Measurements from ENCODE around the gene ANXA4.

Gene ANXA4

DNA sequence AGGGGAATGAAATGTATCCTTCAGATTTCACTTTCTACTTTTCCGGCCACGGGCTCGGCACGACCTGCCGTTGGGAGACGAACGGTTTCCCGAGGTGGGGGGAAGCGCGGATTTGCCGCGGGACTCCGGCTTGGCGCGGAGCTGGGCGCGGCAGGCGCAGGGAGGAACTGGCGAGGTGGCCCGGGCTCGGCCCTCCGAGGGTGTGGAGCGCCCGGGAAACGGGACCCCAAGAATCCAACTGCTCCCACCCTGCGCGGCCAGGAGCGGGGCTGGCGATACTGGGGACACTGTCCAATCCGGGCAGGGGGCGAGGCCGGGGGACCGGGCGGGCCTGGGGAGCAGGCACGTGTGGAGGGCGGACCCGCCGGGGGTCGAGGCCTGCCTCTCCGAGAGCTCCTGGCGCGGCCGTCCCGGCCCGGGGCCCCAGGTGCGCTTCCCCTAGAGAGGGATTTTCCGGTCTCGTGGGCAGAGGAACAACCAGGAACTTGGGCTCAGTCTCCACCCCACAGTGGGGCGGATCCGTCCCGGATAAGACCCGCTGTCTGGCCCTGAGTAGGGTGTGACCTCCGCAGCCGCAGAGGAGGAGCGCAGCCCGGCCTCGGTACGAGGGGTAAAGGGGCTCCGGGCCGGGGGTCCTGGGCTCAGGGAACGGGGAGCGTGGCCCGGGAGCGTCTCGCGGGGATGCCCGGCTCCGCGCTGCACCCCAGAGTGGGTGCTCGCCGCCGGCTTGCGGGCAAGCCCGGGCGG, at the start of gene ANXA4:
Gene ANXA4, plus strand, starts transcription at position 560 of the 747 bp plus-strand sequence. CDS start 39,432 bp downstream, outside the sequence.
- ATAC-seq, result peak; percentile 91
- TF ChIP-seq TSHZ2 (CRISPR knock-in tag; IDR thresholded peaks at IDR 0.05) (0 out of 2 replicates have a peak, but pooled peaks have one; percentile 34), PATZ1 (CRISPR knock-in tag; IDR thresholded peaks at IDR 0.05; ENCODE audit: borderline replicate concordance) (no peak)

DNA sequence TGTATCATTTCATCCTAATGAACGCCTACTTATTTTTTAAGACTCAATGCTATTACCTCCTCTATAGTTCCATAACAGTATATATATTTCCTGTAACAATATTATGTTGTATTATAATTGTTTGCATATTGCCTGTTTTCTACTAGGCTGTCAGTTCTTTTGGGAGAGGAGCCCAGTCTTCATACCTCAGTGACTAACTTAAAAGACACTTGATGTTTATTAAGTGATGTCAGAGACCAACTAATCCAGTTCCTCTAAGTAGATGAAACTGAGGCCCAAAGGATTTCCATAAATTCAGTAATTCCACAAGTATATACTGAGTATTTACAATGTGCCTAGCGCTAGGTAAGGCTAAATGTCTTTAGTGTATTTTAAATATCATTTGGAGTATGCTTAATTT, 49.5 kb upstream of the ANXA4 start:
- TF ChIP-seq TOX (CRISPR knock-in tag; IDR thresholded peaks at IDR 0.05; ENCODE audit: borderline replicate concordance) (no peak), ZFP3 (CRISPR knock-in tag; IDR thresholded peaks at IDR 0.05) (no peak), GLIS3 (CRISPR knock-in tag; IDR thresholded peaks at IDR 0.05) (no peak), RARB (CRISPR knock-in tag; IDR thresholded peaks at IDR 0.05) (no peak), ISL1 (CRISPR knock-in tag; IDR thresholded peaks at IDR 0.05) (no peak), PATZ1 (CRISPR knock-in tag; IDR thresholded peaks at IDR 0.05; ENCODE audit: borderline replicate concordance) (no peak), ZNF8 (CRISPR knock-in tag; IDR thresholded peaks at IDR 0.05) (no peak), SNAI2 (CRISPR knock-in tag; IDR thresholded peaks at IDR 0.05) (no peak), BACH2 (CRISPR knock-in tag; IDR thresholded peaks at IDR 0.05; ENCODE audit: borderline replicate concordance) (no peak), ZC3H10 (CRISPR knock-in tag; IDR thresholded peaks at IDR 0.05) (no peak), ARNTL (CRISPR knock-in tag; IDR thresholded peaks at IDR 0.05; ENCODE audit: borderline replicate concordance, low read depth) (no peak), POU6F1 (CRISPR knock-in tag; IDR thresholded peaks at IDR 0.05; ENCODE audit: borderline replicate concordance, low read depth) (no peak), TSHZ2 (CRISPR knock-in tag; IDR thresholded peaks at IDR 0.05) (no peak), CSRNP3 (CRISPR knock-in tag; IDR thresholded peaks at IDR 0.05) (no peak), TCF4 (CRISPR knock-in tag; IDR thresholded peaks at IDR 0.05; ENCODE audit: borderline replicate concordance) (no peak), ESRRG (CRISPR knock-in tag; IDR thresholded peaks at IDR 0.05) (no peak), ZNF70 (CRISPR knock-in tag; IDR thresholded peaks at IDR 0.05) (no peak)
- peak; percentile 67 for ATAC-seq
